Mesenchymal stem cell (in vitro differentiated cells and primary cell): Measurements from ENCODE around the gene IL1R2.
A peak's percentile ranks its signal among the peaks of the same experiment; 100 is the strongest.

Experiments
- DNase-seq: peaks from one replicate; pipeline ENCODE4 v3.0.0-alpha.2; 2013
- H2AFZ ChIP-seq: one replicate; pipeline ENCODE4 v1.6.1; 2013; ENCODE audit warnings: low read depth, mild to moderate bottlenecking, control low read depth, inconsistent platforms, low read length, moderate library complexity
- H2AK5ac ChIP-seq: 2 replicates; pipeline ENCODE4 v1.6.1; 2013; ENCODE audit warnings: low read length, moderate library complexity, mild to moderate bottlenecking, inconsistent platforms; ENCODE audit not compliant: severe bottlenecking
- H2BK120ac ChIP-seq: one replicate; pipeline ENCODE4 v1.6.1; 2013; ENCODE audit warnings: low read depth, mild to moderate bottlenecking, inconsistent platforms, low read length, moderate library complexity
- H2BK12ac ChIP-seq, 2 experiments: one replicate each; pipeline ENCODE4 v1.6.1; 2013; ENCODE audit warnings: inconsistent platforms in 2 of 2, low read length in 2 of 2, mild to moderate bottlenecking in 2 of 2, moderate library complexity in 2 of 2, control low read depth in 1 of 2
- H2BK15ac ChIP-seq: one replicate; pipeline ENCODE4 v1.6.1; 2013; ENCODE audit warnings: mild to moderate bottlenecking, low read depth, inconsistent platforms; ENCODE audit not compliant: poor library complexity, severe bottlenecking
- H2BK5ac ChIP-seq: 2 replicates; pipeline ENCODE4 v1.6.1; 2013; ENCODE audit warnings: low read depth, mild to moderate bottlenecking, low read length, control low read depth, inconsistent platforms; ENCODE audit not compliant: poor library complexity, severe bottlenecking
- H3K14ac ChIP-seq, 2 experiments: one replicate each; pipeline ENCODE4 v1.6.1; 2013; ENCODE audit warnings: inconsistent platforms in 2 of 2, low read length in 2 of 2, control low read depth in 1 of 2, mild to moderate bottlenecking in 1 of 2, moderate library complexity in 1 of 2
- H3K18ac ChIP-seq, 2 experiments: one replicate each; pipeline ENCODE4 v1.6.1; 2013; ENCODE audit warnings: inconsistent platforms in 2 of 2, low read length in 2 of 2, control low read depth in 1 of 2, low read depth in 1 of 2, mild to moderate bottlenecking in 1 of 2
- H3K23ac ChIP-seq, 2 experiments: one replicate each; pipeline ENCODE4 v1.6.1; 2013; ENCODE audit warnings: inconsistent platforms in 2 of 2, low read length in 2 of 2, mild to moderate bottlenecking in 2 of 2, moderate library complexity in 2 of 2, control low read depth in 1 of 2
- H3K27ac ChIP-seq: 2 replicates; pipeline ENCODE4 v1.5.1; 2013; ENCODE audit warnings: mild to moderate bottlenecking, moderate library complexity, low read length, control low read depth, inconsistent platforms; ENCODE audit not compliant: poor library complexity, severe bottlenecking
- H3K27me3 ChIP-seq, 2 experiments: 2 replicates each; pipeline versions ENCODE4 v1.6.1 to v1.7.0; 2013; ENCODE audit warnings: low read length in 2 of 2, mild to moderate bottlenecking in 2 of 2, moderate library complexity in 2 of 2, control low read depth in 1 of 2, inconsistent platforms in 1 of 2; ENCODE audit not compliant: control insufficient read depth in 1 of 2, insufficient read depth in 1 of 2
- H3K36me3 ChIP-seq, 2 experiments: 2 replicates each; pipeline versions ENCODE4 v1.6.1 to v1.7.0; 2013; ENCODE audit warnings: low read length in 2 of 2, control low read depth in 1 of 2, inconsistent platforms in 1 of 2, low read depth in 1 of 2, mild to moderate bottlenecking in 1 of 2; ENCODE audit not compliant: insufficient read depth in 2 of 2, control insufficient read depth in 1 of 2
- H3K4ac ChIP-seq, 2 experiments: one replicate each; pipeline ENCODE4 v1.6.1; 2013; ENCODE audit warnings: inconsistent platforms in 2 of 2, low read length in 2 of 2, mild to moderate bottlenecking in 2 of 2, moderate library complexity in 2 of 2, control low read depth in 1 of 2, low read depth in 1 of 2
- H3K4me1 ChIP-seq: 2 replicates; pipeline ENCODE4 v1.6.1; 2013; ENCODE audit warnings: low read depth, low read length, control low read depth; ENCODE audit not compliant: control insufficient read depth, insufficient read depth
- H3K4me2 ChIP-seq: 2 replicates; pipeline ENCODE4 v1.6.1; 2013; ENCODE audit warnings: low read length, mild to moderate bottlenecking, inconsistent platforms; ENCODE audit not compliant: poor library complexity, severe bottlenecking
- H3K4me3 ChIP-seq, 2 experiments: 2 replicates each; pipeline versions ENCODE4 v1.5.1 to v1.7.0; 2013; ENCODE audit warnings: low read length in 2 of 2, mild to moderate bottlenecking in 2 of 2, control low read depth in 1 of 2, low read depth in 1 of 2; ENCODE audit not compliant: insufficient read depth in 1 of 2
- H3K79me1 ChIP-seq: replicated peaks from 2 replicates; pipeline ENCODE4 v1.6.1; 2013; ENCODE audit warnings: mild to moderate bottlenecking, control low read depth, low read length, inconsistent platforms; ENCODE audit not compliant: poor library complexity, severe bottlenecking
- H3K9ac ChIP-seq: 2 replicates; pipeline ENCODE4 v1.7.0; 2013; ENCODE audit warnings: mild to moderate bottlenecking, low read length, moderate library complexity
- H3K9me3 ChIP-seq: 2 replicates; pipeline ENCODE4 v1.7.0; 2013; ENCODE audit warnings: mild to moderate bottlenecking, low read length; ENCODE audit not compliant: control insufficient read depth
- H4K8ac ChIP-seq: one replicate; pipeline ENCODE4 v1.6.1; 2013; ENCODE audit warnings: inconsistent platforms, mild to moderate bottlenecking, low read length, moderate library complexity
- H4K91ac ChIP-seq: one replicate; pipeline ENCODE4 v1.6.1; 2013; ENCODE audit warnings: mild to moderate bottlenecking, low read length, inconsistent platforms
- WGBS: methylation state at CpG from one replicate; pipeline ENCODE4 v1.1.7; 2013; ENCODE audit warnings: mixed read lengths; 5-methylcytosine and 5-hydroxymethylcytosine counted together

Gene IL1R2

DNA sequence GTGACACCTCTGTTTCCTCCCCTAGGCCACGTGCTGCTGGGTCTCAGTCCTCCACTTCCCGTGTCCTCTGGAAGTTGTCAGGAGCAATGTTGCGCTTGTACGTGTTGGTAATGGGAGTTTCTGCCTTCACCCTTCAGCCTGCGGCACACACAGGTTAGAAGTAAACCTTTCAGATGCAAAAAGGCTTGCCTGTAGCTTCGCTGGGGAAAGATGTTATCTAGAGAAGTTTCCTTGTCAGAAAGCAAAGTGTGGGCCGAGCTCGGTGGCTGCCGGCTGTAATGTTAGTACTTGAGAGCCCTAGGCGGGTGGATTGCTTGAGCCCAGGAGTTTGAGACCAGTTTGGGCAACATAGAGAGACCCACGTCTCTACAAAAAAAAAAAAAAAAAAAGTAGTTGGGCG is 16.7 kb downstream of the IL1R2 start:
- H3K9ac ChIP-seq, result no peak overlapping the region
- H3K79me1 ChIP-seq, result no peaks in the 10 kb centered on the region
- H3K18ac ChIP-seq, result peak overlapping the region in 1 of 2 experiments; percentile 74
- no peak overlapping the region for H3K23ac ChIP-seq
- H3K14ac ChIP-seq, result peak overlapping the region in 1 of 2 experiments; percentile 15
- peak overlapping the region; percentile 11 for H4K91ac ChIP-seq
- H4K8ac ChIP-seq, result no peak overlapping the region
- no peak overlapping the region for H2AFZ ChIP-seq
- no peaks in the 10 kb centered on the region for H3K9me3 ChIP-seq
- H3K27ac ChIP-seq, result no peak overlapping the region
- no peaks in the 10 kb centered on the region for H3K4me1 ChIP-seq
- H3K27me3 ChIP-seq, result no peaks in the 10 kb centered on the region
- peak overlapping the region in 1 of 2 experiments; percentile 63 for H3K4ac ChIP-seq
- H3K4me3 ChIP-seq, result no peak overlapping the region
- H2BK12ac ChIP-seq, result peak overlapping the region in 1 of 2 experiments; percentile 68
- H2BK5ac ChIP-seq, result no peak overlapping the region
- H3K4me2 ChIP-seq, result no peak overlapping the region
- H3K36me3 ChIP-seq, result no peaks in the 10 kb centered on the region
- H2BK120ac ChIP-seq, result no peak overlapping the region
- no peak for DNase-seq
- H2AK5ac ChIP-seq, result no peak overlapping the region
- WGBS, result 86% methylated on average over 12 of the region's 12 CpGs
- H2BK15ac ChIP-seq, result no peak overlapping the region

- Histone ChIP-seq H2BK120ac (no peak overlapping the region), H3K14ac (no peak overlapping the region), H4K91ac (no peak overlapping the region), H3K4me3 (no peak overlapping the region), H3K27ac (no peak overlapping the region), H3K36me3 (no peaks in the 10 kb centered on the region), H2AFZ (no peak overlapping the region), H3K4me1 (no peaks in the 10 kb centered on the region), H2AK5ac (no peak overlapping the region), H2BK15ac (no peak overlapping the region), H3K4me2 (no peak overlapping the region), H3K18ac (no peak overlapping the region), H3K23ac (peak overlapping the region in 1 of 2 experiments; percentile 70), H4K8ac (no peak overlapping the region), H2BK5ac (no peak overlapping the region), H3K79me1 (no peaks in the 10 kb centered on the region), H3K9me3 (no peaks in the 10 kb centered on the region), H3K27me3 (no peaks in the 10 kb centered on the region), H3K9ac (no peak overlapping the region), H2BK12ac (peak overlapping the region in 1 of 2 experiments; percentile 24), H3K4ac (no peak overlapping the region)
- DNase-seq, result no peak
- 98% methylated on average over 10 of the region's 10 CpGs for WGBS
Observed at GRCh38 chr2:102009557-102009956, 17.8 kb downstream of the IL1R2 start.

GRCh38 chr2:102010902-102011301 is 19.1 kb downstream of the IL1R2 start:
- no peaks in the 10 kb centered on the region for H3K9me3 ChIP-seq
- no peak overlapping the region for H3K4ac ChIP-seq
- no peaks in the 10 kb centered on the region for H3K79me1 ChIP-seq
- no peaks in the 10 kb centered on the region for H3K4me1 ChIP-seq
- no peak overlapping the region for H2AFZ ChIP-seq
- H3K9ac ChIP-seq, result no peak overlapping the region
- H3K27me3 ChIP-seq, result no peaks in the 10 kb centered on the region
- H2AK5ac ChIP-seq, result no peak overlapping the region
- no peak overlapping the region for H4K8ac ChIP-seq
- no peaks in the 10 kb centered on the region for H3K36me3 ChIP-seq
- no peak overlapping the region for H3K18ac ChIP-seq
- 100% methylated on average over 4 of the region's 6 CpGs for WGBS
- H2BK120ac ChIP-seq, result no peak overlapping the region
- no peak overlapping the region for H3K4me3 ChIP-seq
- H2BK15ac ChIP-seq, result no peak overlapping the region
- H2BK5ac ChIP-seq, result no peak overlapping the region
- DNase-seq, result no peak
- H3K4me2 ChIP-seq, result no peak overlapping the region
- no peak overlapping the region for H3K23ac ChIP-seq
- no peak overlapping the region for H3K14ac ChIP-seq
- no peak overlapping the region for H3K27ac ChIP-seq
- no peak overlapping the region for H4K91ac ChIP-seq
- no peak overlapping the region for H2BK12ac ChIP-seq

DNA sequence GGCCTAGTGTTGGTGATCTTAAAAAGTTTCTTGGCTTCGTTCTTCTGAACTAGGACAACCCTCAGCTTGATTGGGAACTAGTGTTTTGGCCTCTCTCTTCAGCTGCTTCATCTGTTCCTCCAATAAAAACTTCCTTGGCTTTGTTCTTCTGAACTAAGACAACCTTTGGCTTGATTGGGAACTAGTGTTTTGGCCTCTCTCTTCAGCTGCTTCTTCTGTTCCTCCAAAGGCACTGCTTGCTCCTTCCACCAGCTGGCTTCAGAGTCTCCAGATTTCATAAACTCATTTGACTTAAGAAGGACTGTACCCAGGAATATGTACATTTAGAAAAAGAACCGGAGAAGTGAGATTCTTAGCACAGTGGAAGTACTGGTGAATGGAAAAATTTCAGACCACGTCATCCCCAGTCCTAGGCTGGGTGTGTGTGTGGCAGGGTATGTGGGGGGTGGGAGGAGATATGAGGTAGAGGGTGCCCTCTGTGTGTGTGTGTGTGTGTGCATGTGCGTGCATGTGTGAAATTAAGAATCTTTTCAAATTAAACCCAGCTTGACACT is 20.4 kb downstream of the IL1R2 start:
- no peak overlapping the region for H3K14ac ChIP-seq
- no peaks in the 10 kb centered on the region for H3K4me1 ChIP-seq
- no peak overlapping the region for H3K4me2 ChIP-seq
- H4K8ac ChIP-seq, result no peak overlapping the region
- no peak overlapping the region for H3K4ac ChIP-seq
- H3K79me1 ChIP-seq, result no peaks in the 10 kb centered on the region
- H3K9ac ChIP-seq, result no peak overlapping the region
- 76% methylated on average over 3 of the region's 4 CpGs for WGBS
- no peak overlapping the region for H4K91ac ChIP-seq
- H2BK12ac ChIP-seq, result peak overlapping the region in 1 of 2 experiments; percentile 37
- H3K23ac ChIP-seq, result no peak overlapping the region
- no peaks in the 10 kb centered on the region for H3K27me3 ChIP-seq
- no peak overlapping the region for H2BK5ac ChIP-seq
- H3K9me3 ChIP-seq, result no peaks in the 10 kb centered on the region
- H2BK120ac ChIP-seq, result no peak overlapping the region
- H3K4me3 ChIP-seq, result no peak overlapping the region
- no peak overlapping the region for H2AFZ ChIP-seq
- no peaks in the 10 kb centered on the region for H3K36me3 ChIP-seq
- DNase-seq, result no peak
- H3K18ac ChIP-seq, result no peak overlapping the region
- H2BK15ac ChIP-seq, result no peak overlapping the region
- no peak overlapping the region for H2AK5ac ChIP-seq
- H3K27ac ChIP-seq, result no peak overlapping the region
